Measurements from ENCODE around the gene GDPGP1.

The GDPGP1 gene

DNA sequence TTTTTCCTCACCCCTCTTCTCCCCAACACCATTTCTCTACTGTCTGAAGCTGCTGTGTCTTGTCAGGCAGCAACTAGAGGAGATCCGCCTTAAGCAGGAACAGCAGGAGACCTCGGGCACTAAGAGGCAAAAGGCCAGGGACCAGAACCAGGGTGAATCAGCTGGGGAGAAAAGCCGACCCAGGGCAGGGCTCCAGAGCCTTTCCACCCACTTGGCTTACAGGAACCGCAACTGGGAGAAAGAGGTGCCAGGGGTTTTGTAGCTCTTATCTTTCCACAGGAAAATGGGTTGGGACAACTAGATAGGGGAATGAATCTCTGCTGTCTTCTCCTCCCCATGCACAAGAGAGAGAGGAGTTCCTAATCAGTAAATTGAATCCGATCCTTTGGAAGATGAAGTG is 28.4 kb downstream of the GDPGP1 start:
- no peak for TF ChIP-seq CTCF (IDR thresholded peaks at IDR 0.05; ENCODE audit: low read depth, low read length, missing control alignments)
- H3K4me3 ChIP-seq (ENCODE audit: low read depth, low read length): no peak overlapping the region
- DNase-seq (ENCODE audit: low read depth): no peak

DNA sequence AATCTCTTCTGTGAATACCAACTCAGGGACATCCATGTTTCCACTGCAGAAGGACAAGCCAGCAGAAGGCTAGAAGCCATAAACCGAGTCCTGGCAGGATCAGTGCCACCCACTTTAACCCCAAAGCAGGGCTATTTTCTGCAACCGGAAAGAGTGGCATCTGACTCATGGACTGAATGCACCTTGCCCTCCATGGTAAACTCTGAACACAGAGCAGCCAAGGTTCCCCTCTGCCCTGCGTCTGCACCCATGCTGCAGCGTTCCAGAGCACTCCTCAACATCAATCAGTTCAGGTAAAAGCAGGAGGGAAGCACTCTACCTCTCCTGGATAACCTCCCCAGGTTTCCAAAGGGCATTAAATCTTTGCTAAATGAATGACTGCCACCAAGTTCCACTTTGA is 30.7 kb downstream of the GDPGP1 start:
- peak overlapping the region; percentile 95 for H3K4me3 ChIP-seq (ENCODE audit: low read depth, low read length)
- TF ChIP-seq CTCF (IDR thresholded peaks at IDR 0.05; ENCODE audit: low read depth, low read length, missing control alignments): no peak
- DNase-seq (ENCODE audit: low read depth): no peak

DNA sequence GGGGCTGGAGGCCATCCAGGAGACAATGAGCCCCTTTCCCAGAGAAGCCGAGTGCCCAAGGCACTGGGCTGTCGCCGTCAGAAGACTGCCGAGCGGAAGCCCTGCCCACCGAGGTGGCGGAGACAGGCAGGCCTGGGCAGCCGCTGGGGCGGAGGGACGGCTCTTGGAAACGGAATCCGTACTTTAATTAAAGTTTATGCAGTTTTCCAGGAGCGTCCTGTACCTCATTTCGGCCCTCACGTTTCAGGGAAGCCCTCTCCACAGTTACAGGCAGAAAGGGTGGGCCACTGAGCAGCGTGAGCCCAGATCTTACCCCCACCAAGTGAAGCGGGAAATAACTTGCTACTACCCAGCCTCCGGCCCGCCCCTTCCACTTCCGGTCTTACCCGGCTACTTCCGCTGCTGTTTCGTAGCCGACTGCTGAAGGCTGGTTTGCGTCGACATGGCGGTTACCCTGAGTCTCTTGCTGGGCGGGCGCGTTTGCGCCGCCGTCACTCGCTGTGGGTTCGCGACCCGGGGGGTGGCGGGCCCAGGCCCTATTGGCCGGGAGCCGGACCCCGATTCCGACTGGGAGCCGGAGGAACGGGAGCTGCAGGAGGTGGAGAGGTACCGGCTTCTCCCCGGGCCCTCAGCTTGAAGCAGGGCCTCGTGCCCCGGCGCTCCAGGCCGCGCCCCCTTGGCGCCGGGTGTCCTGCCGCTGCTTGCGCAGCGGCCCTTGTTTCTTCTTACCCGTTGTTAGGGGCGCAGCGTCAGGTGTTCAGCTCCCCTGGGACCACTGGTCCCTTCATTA is 31.5 kb downstream of the GDPGP1 start, which contains the start of gene NGRN:
NGRN (plus strand) TSS at position 402 of the 790 bp plus-strand sequence; CDS start at position 443, 41 bp downstream.
- H3K4me3 ChIP-seq (ENCODE audit: low read depth, low read length): peak within 1 kb of the TSS; percentile 95
- no peak for TF ChIP-seq CTCF (IDR thresholded peaks at IDR 0.05; ENCODE audit: low read depth, low read length, missing control alignments)
- peak; percentile 83 for DNase-seq (ENCODE audit: low read depth)

DNA sequence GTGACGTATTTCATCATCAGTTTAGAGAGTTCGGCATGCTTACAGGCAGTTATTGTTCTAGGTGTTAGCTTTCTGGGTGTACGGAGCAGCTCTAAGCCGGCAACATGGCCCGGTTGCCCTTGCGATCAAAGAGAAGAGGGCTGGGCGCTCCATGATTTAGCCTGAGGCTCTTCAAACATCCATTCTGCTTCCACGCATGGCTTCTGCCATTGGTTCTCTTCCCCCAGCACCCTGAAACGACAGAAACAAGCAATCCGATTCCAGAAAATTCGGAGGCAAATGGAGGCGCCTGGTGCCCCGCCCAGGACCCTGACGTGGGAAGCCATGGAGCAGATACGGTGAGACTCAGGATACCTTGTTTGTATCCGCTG is 32.0 kb downstream of the GDPGP1 start:
- DNase-seq (ENCODE audit: low read depth): no peak
- peak overlapping the region; percentile 95 for H3K4me3 ChIP-seq (ENCODE audit: low read depth, low read length)
- TF ChIP-seq CTCF (IDR thresholded peaks at IDR 0.05; ENCODE audit: low read depth, low read length, missing control alignments): no peak

- no peak for DNase-seq (ENCODE audit: low read depth)
Measured at GRCh38 chr15:90266485-90266884, 32.5 kb downstream of the GDPGP1 start.

DNA sequence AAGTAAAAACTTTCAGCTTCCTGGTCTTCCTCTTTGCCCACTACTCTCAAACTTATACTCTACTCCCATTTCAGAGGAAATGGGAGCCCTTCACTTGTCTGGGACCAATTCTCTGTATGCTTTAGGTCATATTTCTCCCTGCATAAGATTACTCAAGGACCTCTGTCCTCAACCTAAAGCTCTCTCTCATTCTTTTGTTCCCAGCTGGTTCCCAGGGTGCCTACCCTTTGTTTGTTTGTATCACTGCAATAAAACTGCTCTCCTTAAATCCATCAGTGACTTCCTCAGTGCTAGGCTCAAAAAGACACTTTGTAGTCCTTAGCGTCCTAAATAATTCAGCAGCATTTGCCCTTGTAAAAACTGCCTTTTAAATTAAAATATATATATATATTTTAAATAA is 34.4 kb downstream of the GDPGP1 start:
- no peak for DNase-seq (ENCODE audit: low read depth)
- H3K4me3 ChIP-seq (ENCODE audit: low read depth, low read length): no peak overlapping the region

More at GRCh38 chr15:90266485-90266884, 32.5 kb downstream of the GDPGP1 start:
- TF ChIP-seq CTCF (IDR thresholded peaks at IDR 0.05; ENCODE audit: low read depth, low read length, missing control alignments): no peak
- H3K4me3 ChIP-seq (ENCODE audit: low read depth, low read length): peak overlapping the region; percentile 95

More for the DNA sequence above, 34.4 kb downstream of the GDPGP1 start:
- no peak for TF ChIP-seq CTCF (IDR thresholded peaks at IDR 0.05; ENCODE audit: low read depth, low read length, missing control alignments)

Data from GM12864 (cell line).